HG03025 (cell line): Measurements from ENCODE around the gene CD9.
A peak's percentile ranks its signal among the peaks of the same experiment; 100 is the strongest.
"Not testable (repeated sequence)": the region's sequence is repeated elsewhere in the genome, so short reads cannot be mapped to it uniquely, and the experiment has no call there.

Experiments used
- ATAC-seq: cut with Tn5 transposase; IDR thresholded peaks from one replicate; pipeline ENCODE4 v1.9.1; 2021; ENCODE audit warnings: mild to moderate bottlenecking, moderate library complexity; ENCODE audit not compliant: unreplicated experiment, low FRiP score

Gene CD9

GRCh38 chr12:6178981-6179761, 21.0 kb upstream of the CD9 start:
- no peak for ATAC-seq

DNA sequence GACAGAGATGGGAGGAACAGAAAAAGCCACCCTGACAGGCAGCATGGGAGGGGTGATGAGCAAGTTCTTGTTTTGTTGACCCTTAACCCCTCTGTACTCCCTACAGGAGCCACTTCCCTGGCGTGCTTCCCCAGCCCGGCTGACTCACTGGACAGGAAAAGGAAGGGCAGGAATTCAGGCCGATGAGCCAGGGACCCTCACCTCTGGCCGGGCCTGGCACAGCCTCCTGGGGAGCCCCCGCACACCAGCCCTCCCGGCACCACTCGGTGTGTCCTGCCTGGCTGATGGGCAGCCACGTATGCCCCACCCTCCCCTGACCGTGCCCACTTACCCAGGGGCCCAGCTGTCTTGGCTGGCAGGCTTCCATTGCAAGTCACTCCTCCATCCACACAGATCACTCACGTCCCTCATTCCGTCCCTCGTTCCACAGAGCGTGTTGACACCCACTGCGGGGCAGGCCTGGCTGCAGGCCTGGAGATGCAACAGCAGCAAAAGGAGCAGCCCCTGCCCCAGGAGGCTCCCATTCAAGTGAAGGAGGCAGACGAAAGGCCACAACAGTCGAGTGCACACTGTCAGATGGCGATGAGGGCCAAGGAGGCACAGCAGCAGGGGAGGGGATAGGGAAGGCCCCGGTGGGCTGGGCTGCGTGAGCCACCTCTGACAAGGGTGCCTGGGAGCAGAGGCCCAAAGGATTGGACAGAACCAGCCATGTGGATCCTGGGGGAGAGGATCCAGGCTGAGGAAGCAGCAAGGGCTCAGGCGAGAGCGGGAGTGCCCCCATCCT, 19.7 kb upstream of the CD9 start:
- no peak for ATAC-seq

GRCh38 chr12:6181166-6181565, 19.0 kb upstream of the CD9 start:
- ATAC-seq, result no peak

DNA sequence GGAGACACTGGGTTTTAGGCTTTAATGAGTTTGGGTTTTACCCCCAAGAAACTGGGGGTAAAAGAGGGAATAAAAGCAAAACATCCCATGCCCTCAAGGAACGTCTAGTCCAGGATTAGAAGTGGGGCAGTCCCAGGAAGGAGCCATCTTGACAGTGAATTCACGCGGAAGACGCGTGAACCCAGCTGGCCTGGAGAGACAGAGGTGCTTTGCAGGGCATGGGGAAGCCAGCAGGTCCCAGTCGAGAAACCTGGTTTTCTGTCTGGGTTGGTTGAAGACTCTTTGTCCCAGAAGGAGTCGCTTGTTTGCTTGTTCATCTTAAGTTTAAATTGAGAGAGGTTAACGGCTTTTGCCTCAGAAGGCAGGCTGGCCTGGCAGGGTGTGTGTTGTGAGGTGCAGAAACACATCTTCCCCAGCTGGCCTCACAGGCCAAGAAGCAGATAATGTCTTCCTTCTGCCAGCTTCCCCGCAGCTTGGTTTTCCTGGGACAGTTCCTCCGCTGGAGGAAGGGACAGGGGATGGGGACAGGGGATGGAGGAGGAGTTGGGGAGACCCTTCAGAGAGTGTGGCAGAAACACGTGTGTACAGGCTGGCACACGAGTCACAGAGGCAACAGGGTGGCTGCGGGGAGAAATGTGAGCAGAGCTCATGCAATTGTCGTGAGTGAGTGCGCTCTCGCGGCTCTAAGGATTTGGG, 18.5 kb upstream of the CD9 start:
- ATAC-seq, result no peak

DNA sequence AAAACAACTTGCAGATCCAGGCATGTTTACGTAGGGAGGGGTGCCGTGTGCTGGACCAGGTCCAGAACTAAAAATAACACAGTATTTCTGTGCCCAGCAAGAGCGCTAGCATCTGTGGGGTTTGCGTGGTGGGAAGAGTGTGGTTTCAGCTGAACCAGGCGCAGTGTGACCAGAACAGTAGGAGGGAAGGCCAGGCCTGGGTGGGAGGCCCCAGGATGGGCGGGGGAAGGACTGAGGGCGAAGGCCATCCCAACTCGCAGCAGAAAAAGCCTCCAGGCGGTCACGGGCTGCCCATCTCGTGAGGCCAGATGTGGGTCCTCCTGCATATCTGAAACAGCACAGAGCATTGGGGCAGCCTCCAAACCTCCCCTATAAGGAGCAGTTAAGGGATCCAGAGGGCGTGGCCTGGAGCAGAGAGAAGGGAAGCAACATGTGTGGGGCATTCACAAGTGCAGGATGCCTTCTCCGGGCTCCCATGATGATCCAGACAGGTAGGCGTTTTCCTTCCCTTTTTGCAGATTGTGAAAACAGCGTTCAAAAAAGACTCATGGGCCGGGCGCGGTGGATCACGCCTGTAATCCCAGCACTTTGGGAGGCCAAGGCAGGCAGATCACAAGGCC, 17.8 kb upstream of the CD9 start:
- ATAC-seq, result no peak

- no peak for ATAC-seq
These were observed 16.3 kb upstream of the CD9 start for GRCh38 chr12:6183689-6184428.

DNA sequence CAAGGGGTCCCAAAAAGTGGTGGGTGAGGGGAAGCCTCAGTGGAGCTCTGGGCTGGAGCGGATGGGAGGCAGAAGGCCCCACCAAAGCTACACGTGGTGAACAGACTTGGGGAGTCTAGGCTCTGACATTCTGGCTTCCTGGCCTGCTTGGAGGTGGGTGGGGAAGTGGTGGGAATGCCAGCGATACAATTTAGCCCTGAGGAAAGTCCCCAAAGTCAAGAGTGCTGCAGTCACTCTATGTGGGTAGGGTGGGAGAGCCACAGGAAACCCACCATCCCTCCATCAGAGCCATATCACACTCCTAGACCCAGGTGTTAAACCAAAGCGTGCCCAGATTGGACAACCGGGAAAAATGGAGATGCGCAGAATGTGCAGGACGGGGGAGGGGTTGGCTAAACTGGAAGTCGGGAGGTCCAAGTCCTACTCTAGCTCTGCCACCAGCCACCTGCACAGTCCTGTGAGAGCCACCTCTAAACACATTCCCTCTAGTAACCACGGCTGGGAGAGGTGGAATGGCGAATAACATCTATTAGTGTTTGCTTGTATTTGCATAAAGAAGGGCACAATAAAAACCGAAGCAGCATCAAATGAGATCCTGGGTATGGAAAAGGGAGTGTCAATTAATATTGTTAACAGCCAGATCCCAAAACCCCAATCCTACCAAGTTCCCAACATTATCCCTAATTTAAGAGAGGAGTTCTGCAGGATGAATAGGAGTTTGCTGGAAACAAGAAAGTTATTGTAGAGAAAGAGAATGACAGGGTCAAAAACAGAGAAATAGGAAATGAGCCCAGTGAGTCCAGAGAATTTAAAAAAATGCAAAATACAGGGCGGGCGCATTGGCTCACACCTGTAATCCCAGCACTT, 14.0 kb upstream of the CD9 start:
- no peak for ATAC-seq

DNA sequence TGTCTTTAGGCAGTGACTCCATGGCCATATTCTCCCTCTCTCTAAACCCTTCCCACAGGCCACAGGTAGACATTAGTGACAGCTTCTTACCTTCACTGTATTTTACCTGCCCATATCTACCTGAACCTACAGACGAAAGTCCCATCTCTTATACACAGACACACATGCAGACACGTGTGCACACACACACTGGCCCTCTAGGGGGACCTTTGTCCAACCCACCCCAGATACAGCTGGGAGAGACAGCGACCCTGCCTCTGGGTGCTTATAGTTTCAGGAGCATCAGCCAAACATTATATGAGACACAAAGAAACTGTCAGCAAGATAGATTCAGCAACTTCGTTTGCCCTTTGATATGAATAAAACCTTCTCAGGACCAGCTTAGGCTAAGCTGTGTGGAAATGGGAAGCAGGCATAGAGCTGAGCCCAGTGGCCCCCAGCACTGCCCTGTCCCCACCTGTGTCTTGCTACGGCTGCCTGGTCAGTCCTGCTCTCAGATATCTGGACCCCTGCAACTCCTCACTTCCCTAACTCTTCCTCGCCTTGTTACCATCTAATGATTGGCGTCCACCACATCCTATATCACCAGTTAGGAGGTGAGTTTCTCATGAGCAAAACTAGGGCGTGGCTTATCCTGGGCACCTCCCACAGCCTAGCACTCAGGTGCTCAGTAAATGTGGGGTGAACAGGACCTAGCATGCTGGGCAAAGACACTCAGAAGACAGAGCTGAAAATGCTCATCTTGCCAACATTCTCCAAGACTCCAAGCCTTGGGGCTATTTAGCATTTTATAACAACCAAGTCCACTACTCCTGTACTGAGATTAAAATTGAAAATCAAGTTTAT, 12.0 kb upstream of the CD9 start:
- ATAC-seq, result no peak

- no peak for ATAC-seq
These were observed 11.2 kb upstream of the CD9 start for GRCh38 chr12:6189028-6189427.

GRCh38 chr12:6189952-6190598, 10.1 kb upstream of the CD9 start:
- ATAC-seq, result not testable (repeated sequence)

- not testable (repeated sequence) for ATAC-seq
These were observed 9.3 kb upstream of the CD9 start for GRCh38 chr12:6190767-6191530.

GRCh38 chr12:6192604-6193380, 7.4 kb upstream of the CD9 start:
- no peak for ATAC-seq

- ATAC-seq, result no peak
These were observed 6.1 kb upstream of the CD9 start for GRCh38 chr12:6193853-6194815.

DNA sequence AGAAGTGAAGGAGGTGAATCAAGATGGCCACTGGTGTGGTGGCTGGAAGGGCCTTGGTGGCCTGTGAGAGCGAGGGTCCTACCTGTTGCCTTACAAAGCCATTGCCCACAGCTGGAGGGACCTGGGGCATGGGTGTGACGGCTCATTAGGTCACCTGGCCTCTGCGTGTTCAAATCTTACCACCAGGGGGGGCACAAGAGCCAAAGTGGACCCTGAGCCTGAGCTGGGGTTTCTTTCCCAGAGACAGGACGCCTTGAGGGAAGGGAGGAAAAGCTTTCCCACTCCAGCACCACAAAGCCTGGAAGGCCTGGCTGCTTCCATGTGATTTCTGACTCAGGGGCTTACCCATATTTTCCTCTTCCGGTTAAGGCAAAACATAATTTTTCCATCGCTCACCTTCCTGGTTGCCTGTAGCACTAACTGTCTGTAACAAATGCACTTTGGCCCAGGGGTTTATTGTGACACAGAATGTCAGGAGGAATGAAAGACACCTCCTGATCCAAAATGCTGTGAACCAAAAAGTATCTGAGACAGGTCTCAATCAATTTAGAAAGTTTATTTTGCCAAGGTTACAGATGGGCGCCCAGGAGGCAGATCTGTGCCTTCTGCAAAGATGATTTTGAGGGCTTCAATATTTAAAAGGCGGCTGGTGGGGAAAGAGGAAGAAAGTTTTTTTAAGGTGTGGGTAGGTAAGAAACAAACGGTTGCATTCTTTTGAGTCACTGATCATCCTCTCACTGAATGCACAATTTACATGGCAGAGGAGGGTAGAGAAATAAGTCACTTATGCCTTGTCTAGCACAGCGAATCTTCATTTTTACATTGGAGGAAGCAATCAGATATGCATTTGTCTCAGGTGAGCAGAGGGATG, 4.3 kb upstream of the CD9 start:
- peak; percentile 59 for ATAC-seq
